HepG2 (cell line): ENCODE data around the gene KHK. TPM values are rescaled to one million over a fixed set of nuclear protein-coding genes. Genes with fewer than 3 reads are reported as not detected.
A peak's percentile ranks its signal among the peaks of the same experiment; 100 is the strongest.

Experiments
- ARHGAP35 ChIP-seq: sonication (generic); formaldehyde crosslinking; IDR thresholded peaks from 2 replicates; pipeline ENCODE4 v1.9.0; 2022; ENCODE audit warnings: mild to moderate bottlenecking, inconsistent platforms, moderate library complexity, missing genetic modification reagents, borderline replicate concordance
- ATAD3A ChIP-seq: sonication (generic); formaldehyde crosslinking; IDR thresholded peaks from 2 replicates; pipeline ENCODE4 v1.4.0; 2020; ENCODE audit warnings: missing genetic modification reagents
- CC2D1A ChIP-seq: sonication (generic); formaldehyde crosslinking; IDR thresholded peaks from 2 replicates; pipeline ENCODE4 v1.8.1; 2023; ENCODE audit warnings: mild to moderate bottlenecking, missing genetic modification reagents
- ELF3 ChIP-seq: IDR thresholded peaks from 2 replicates; pipeline ENCODE4 v1.6.1; 2016; ENCODE audit warnings: missing genetic modification reagents, missing compliant biosample characterization
- FOXK1 ChIP-seq: sonication (generic); formaldehyde crosslinking; IDR thresholded peaks from 2 replicates; pipeline ENCODE4 v1.4.0; 2020; ENCODE audit warnings: low read depth, missing genetic modification reagents, borderline replicate concordance
- GATA4 ChIP-seq: sonication (generic); IDR thresholded peaks from 2 replicates; pipeline ENCODE4 v1.6.1; 2016; ENCODE audit warnings: antibody characterized with exemption, low read depth, borderline replicate concordance
- HNF1A ChIP-seq, 2 experiments: sonication (generic) in 1 of 2; formaldehyde crosslinking in 1 of 2; IDR thresholded peaks; 2 replicates each; pipeline versions ENCODE4 v1.4.0 to v1.6.1; 2016 to 2020; ENCODE audit warnings: borderline replicate concordance in 1 of 2, low read depth in 1 of 2, mild to moderate bottlenecking in 1 of 2, missing genetic modification reagents in 1 of 2
- HNRNPH1 ChIP-seq: fragments of 200-400 bp; formaldehyde crosslinking; optimal IDR thresholded peaks from 2 replicates; pipeline ENCODE3; 2017; ENCODE audit warnings: mild to moderate bottlenecking, low read depth, low read length
- MAFF ChIP-seq: IDR thresholded peaks from 2 replicates; pipeline ENCODE4 v1.6.1; 2011; ENCODE audit warnings: low read depth, low read length, improper control_type of control experiment
- NKX3-1 ChIP-seq: sonication (generic); formaldehyde crosslinking; IDR thresholded peaks from 2 replicates; pipeline ENCODE4 v1.5.0; 2020; ENCODE audit warnings: missing genetic modification reagents
- RNF219 ChIP-seq: sonication (generic); formaldehyde crosslinking; IDR thresholded peaks from 2 replicates; pipeline ENCODE4 v1.5.0; 2020; ENCODE audit warnings: mild to moderate bottlenecking, missing genetic modification reagents
- SMARCE1 ChIP-seq: fragments of 450-650 bp; IDR thresholded peaks from 2 replicates; pipeline ENCODE4 v1.6.1; 2017; ENCODE audit warnings: borderline replicate concordance
- TCF12 ChIP-seq, 2 experiments: fragments of 450-650 bp in 1 of 2; sonication (generic) in 1 of 2; formaldehyde crosslinking in 1 of 2; IDR thresholded peaks; 2 replicates each; pipeline versions ENCODE4 v1.6.1 to v1.8.0; 2017 to 2022; ENCODE audit warnings: antibody characterized with exemption in 1 of 2, mild to moderate bottlenecking in 1 of 2, missing genetic modification reagents in 1 of 2, moderate library complexity in 1 of 2
- ZBTB20 ChIP-seq: sonication (generic); formaldehyde crosslinking; IDR thresholded peaks from 2 replicates; pipeline ENCODE4 v1.8.1; 2023; ENCODE audit warnings: missing genetic modification reagents, low read depth, mild to moderate bottlenecking, borderline replicate concordance
- ZNF160 ChIP-seq: sonication (generic); formaldehyde crosslinking; IDR thresholded peaks from 2 replicates; pipeline ENCODE4 v1.8.0; 2022; ENCODE audit warnings: mild to moderate bottlenecking, inconsistent platforms, missing genetic modification reagents
- ZNF281 ChIP-seq: sonication (generic); formaldehyde crosslinking; IDR thresholded peaks from 2 replicates; pipeline ENCODE4 v1.4.0; 2020; ENCODE audit warnings: missing genetic modification reagents, borderline replicate concordance
- ZNF343 ChIP-seq: sonication (generic); formaldehyde crosslinking; IDR thresholded peaks from 2 replicates; pipeline ENCODE4 v1.4.0; 2020; ENCODE audit warnings: mild to moderate bottlenecking, missing genetic modification reagents
- ZNF7 ChIP-seq: IDR thresholded peaks from 2 replicates; pipeline ENCODE4 v1.6.1; 2016; ENCODE audit warnings: missing biosample characterization, missing genetic modification reagents
- ZNF720 ChIP-seq: sonication (generic); formaldehyde crosslinking; IDR thresholded peaks from 2 replicates; pipeline ENCODE4 v1.4.0; 2020; ENCODE audit warnings: missing genetic modification reagents
- ZZZ3 ChIP-seq: sonication (generic); formaldehyde crosslinking; IDR thresholded peaks from 2 replicates; pipeline ENCODE4 v1.4.0; 2020; ENCODE audit warnings: missing genetic modification reagents, mild to moderate bottlenecking, borderline replicate concordance
- polyA plus RNA-seq, 8 experiments: library from polyadenylated mRNA; depleted of rRNA in 3 of 8; stranded (reverse) in 7 of 8; unstranded in 1 of 8; fragments of >200 nt; fragmentation: Illumina TruSeq in 4 of 8; extraction: Trizol in 4 of 8; gene quantifications; 2 replicates each; pipeline versions ENCODE4 v1.2.1 to v1.2.3, GENCODE V29; 2011 to 2016; ENCODE audit warnings: low read depth in 4 of 8, missing spikeins in 1 of 8, mixed read lengths in 1 of 8; ENCODE audit not compliant: insufficient read depth in 1 of 8
- total RNA-seq, 5 experiments: library from RNA; depleted of rRNA; stranded (reverse); fragments of >200 nt; fragmentation: Illumina TruSeq; extraction: Trizol; gene quantifications; 2 replicates each; pipeline ENCODE4 v1.2.3, GENCODE V29; 2016; ENCODE audit warnings: low read depth in 1 of 5

KHK gene
- total and polyA plus RNA-seq, 2 of the 13 experiments (the other 11 are each of a cell fraction or from before 2014, with no cell fraction given), result 40.9 to 99.2 TPM

GRCh38 chr2:27079233-27080139 lies 7.1 kb upstream of the KHK start (continued):
- TF ChIP-seq ZZZ3 (CRISPR knock-in tag) (no peak), ZNF7 (no peak), HNRNPH1 (no peak), CC2D1A (CRISPR knock-in tag) (no peak), ZNF281 (CRISPR knock-in tag) (no peak), ELF3 (CRISPR knock-in tag) (no peak), MAFF (no peak), ZNF720 (CRISPR knock-in tag) (no peak), RNF219 (no peak), HNF1A (IDR thresholded peaks at IDR 0.05; ENCODE audit: low read depth) (no peak), HNF1A (CRISPR knock-in tag; IDR thresholded peaks at IDR 0.05; ENCODE audit: borderline replicate concordance) (no peak), SMARCE1 (no peak), ATAD3A (CRISPR knock-in tag) (no peak), TCF12 (IDR thresholded peaks at IDR 0.05) (no peak), TCF12 (CRISPR knock-in tag; IDR thresholded peaks at IDR 0.05) (0 out of 2 replicates have a peak, but pooled peaks have one; percentile 37), ARHGAP35 (CRISPR knock-in tag) (no peak), ZNF160 (CRISPR knock-in tag) (no peak), GATA4 (no peak), ZBTB20 (CRISPR knock-in tag) (no peak), NKX3-1 (CRISPR knock-in tag) (no peak), FOXK1 (CRISPR knock-in tag) (no peak), ZNF343 (no peak)
